ENCODE results near the gene LRG1. TPM values are rescaled to one million over a fixed set of nuclear protein-coding genes. Genes with fewer than 3 reads are reported as not detected.

Gene LRG1
- total and polyA plus RNA-seq, 9 of the 15 experiments (the other 6 are each of a cell fraction or from before 2014, with no cell fraction given): 1.5 to 11.9 (median 8.7) TPM

DNA sequence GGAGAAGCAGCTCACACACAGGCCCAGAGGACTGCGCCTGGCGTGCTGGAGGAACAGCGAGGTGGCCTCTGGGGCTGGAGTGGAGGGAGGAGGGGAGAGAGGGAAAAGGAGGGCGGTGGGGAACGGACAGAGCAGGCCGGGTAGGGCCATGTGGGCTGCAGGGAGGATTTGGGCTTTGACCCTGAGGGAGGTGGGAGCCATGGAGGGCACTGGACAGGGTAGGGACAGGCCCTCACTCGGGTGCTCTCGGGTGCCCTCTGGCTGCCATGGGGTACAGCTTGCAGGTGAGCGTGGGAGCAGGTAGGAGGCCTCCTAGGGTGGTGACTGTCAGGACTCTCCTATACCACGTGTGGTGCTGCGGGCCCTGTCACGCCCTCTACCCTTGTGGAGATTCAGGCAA is 44.4 kb downstream of the LRG1 start:
- POLR2A ChIA-PET: no interaction called here
- peaks cover 63% of the 10 kb centered on the region for H3K36me3 ChIP-seq (ENCODE audit: control insufficient read depth, insufficient read depth, low read length)
- intact Hi-C loops (cut with micrococcal nuclease): no loop called here

More for the DNA sequence above, 44.4 kb downstream of the LRG1 start:
- no peaks in the 10 kb centered on the region for H3K27me3 ChIP-seq (ENCODE audit: control insufficient read depth in 2 of 2, insufficient read depth in 2 of 2, low read length in 2 of 2)
- BruUV-seq (replicated peaks): no TSS peak
- ATAC-seq: peak; percentile 64
- CTCF ChIA-PET (ENCODE audit: low intra/inter-chr PET ratio): no interaction called here
- H3K4me2 ChIP-seq (ENCODE audit: insufficient read depth, low read length): no peak overlapping the region
- 77% methylated on average over 7 of the region's 12 CpGs for WGBS (ENCODE audit: insufficient coverage, low coverage, missing lambda C conversion rate)
- H3K9me1 ChIP-seq (ENCODE audit: control insufficient read depth, insufficient read depth, low read length): no peaks in the 10 kb centered on the region
- TF ChIP-seq KDM4B (IDR thresholded peaks at IDR 0.05; ENCODE audit: borderline replicate concordance in 2 of 2, low read depth in 1 of 2) (no peak), ZNF12 (CRISPR knock-in tag; IDR thresholded peaks at IDR 0.05) (no peak), ZNF239 (CRISPR knock-in tag; IDR thresholded peaks at IDR 0.05) (no peak), NFXL1 (CRISPR knock-in tag; IDR thresholded peaks at IDR 0.05) (no peak), CTCF (IDR thresholded peaks at IDR 0.05 in 2 of 3, conservative IDR thresholded peaks at IDR 0.05 in 1 of 3; ENCODE audit: insufficient read depth in 2 of 3, low read depth in 1 of 3, low read length in 3 of 3) (peak; percentile 16 to 21 (median 20); a peak in 1 of 6 replicates), MYBL2 (IDR thresholded peaks at IDR 0.05; ENCODE audit: low read depth) (no peak), MYBL2 (CRISPR knock-in tag; IDR thresholded peaks at IDR 0.05; ENCODE audit: borderline replicate concordance) (no peak), L3MBTL2 (IDR thresholded peaks at IDR 0.05) (no peak), RBFOX2 (IDR thresholded peaks at IDR 0.05; ENCODE audit: low read depth, low read length) (0 out of 2 replicates have a peak, but pooled peaks have one; percentile 18), SAP30 (IDR thresholded peaks at IDR 0.05; ENCODE audit: borderline replicate concordance, insufficient read depth, low read depth, low read length, poor library complexity, severe bottlenecking) (no peak)
- DNase-seq (ENCODE audit: extremely low read depth in 1 of 4, low spot score in 3 of 4): no peak
- H3K27ac ChIP-seq (ENCODE audit: extremely low read depth, low read depth, low read length): no peak overlapping the region
- H3K79me2 ChIP-seq (ENCODE audit: control insufficient read depth, insufficient read depth, low read length): no peaks in the 10 kb centered on the region
- peaks cover 0 to 9% of the 10 kb centered on the region in 2 experiments; a peak in 1 of 5 replicates for H3K4me1 ChIP-seq (replicated peaks in 1 of 2; ENCODE audit: control insufficient read depth in 2 of 2, insufficient read depth in 2 of 2, low read length in 2 of 2)
- H3K4me3 ChIP-seq: no peak overlapping the region
- in situ Hi-C loops (cut with MboI): no loop called here
- H4K20me1 ChIP-seq (replicated peaks; ENCODE audit: control insufficient read depth, insufficient read depth, low read length): no peaks in the 10 kb centered on the region
- H3K9me3 ChIP-seq (replicated peaks; ENCODE audit: control insufficient read depth, insufficient read depth, low read depth, low read length): peaks cover 3% of the 10 kb centered on the region; the same call in 1 of the 2 replicates
- peak overlapping the region in 1 of 2 experiments; percentile 58; a peak in 2 of 4 replicates for H3K9ac ChIP-seq (ENCODE audit: insufficient read depth in 1 of 2, low read depth in 2 of 2, low read length in 2 of 2)
- FAIRE-seq: no peak
- no peak overlapping the region for H2AFZ ChIP-seq (ENCODE audit: low read depth, low read length)
